ENCODE results near the gene SHROOM2.

SHROOM2 gene

DNA sequence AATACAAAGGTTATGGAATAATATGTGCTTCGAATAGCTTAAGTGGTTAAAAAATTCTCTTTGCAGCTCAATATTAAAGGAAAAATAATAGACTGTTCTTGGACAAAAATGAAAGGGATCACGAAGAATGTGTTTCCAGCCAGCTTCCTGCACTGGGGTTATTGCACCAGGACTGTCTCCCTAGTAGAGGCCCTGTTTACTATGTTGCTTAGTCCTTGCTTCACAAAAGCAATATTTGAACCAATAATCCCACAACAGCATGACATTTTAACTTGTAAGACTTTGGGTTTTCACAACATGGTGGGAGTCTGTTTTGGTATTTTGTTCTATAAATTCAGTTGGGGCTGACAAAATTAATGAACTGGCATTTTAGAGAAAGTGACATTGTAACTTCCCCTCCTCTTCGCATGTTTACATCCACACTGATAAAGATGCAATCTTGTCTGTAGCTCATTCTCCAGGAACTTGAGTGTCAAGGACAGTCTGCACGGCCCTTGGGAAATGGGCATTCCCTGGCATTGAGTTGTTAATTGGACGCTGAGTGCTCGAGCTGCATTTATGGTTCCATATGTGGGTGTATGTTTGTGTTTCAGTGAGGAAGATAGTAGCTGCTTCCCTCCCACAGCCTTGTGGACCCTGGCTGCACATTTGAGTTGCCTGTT lies 39.0 kb downstream of the SHROOM2 start:
- H3K4me3 ChIP-seq (ENCODE audit: low read depth, low read length): no peak overlapping the region
- DNase-seq: no peak
- no peaks in the 10 kb centered on the region for H3K27me3 ChIP-seq
- TF ChIP-seq, protein P1, sequence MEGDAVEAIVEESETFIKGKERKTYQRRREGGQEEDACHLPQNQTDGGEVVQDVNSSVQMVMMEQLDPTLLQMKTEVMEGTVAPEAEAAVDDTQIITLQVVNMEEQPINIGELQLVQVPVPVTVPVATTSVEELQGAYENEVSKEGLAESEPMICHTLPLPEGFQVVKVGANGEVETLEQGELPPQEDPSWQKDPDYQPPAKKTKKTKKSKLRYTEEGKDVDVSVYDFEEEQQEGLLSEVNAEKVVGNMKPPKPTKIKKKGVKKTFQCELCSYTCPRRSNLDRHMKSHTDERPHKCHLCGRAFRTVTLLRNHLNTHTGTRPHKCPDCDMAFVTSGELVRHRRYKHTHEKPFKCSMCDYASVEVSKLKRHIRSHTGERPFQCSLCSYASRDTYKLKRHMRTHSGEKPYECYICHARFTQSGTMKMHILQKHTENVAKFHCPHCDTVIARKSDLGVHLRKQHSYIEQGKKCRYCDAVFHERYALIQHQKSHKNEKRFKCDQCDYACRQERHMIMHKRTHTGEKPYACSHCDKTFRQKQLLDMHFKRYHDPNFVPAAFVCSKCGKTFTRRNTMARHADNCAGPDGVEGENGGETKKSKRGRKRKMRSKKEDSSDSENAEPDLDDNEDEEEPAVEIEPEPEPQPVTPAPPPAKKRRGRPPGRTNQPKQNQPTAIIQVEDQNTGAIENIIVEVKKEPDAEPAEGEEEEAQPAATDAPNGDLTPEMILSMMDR (IDR thresholded peaks at IDR 0.05; ENCODE audit: low read depth, low read length): no peak
- H3K9me3 ChIP-seq: no peaks in the 10 kb centered on the region
- no peaks in the 10 kb centered on the region for H3K36me3 ChIP-seq
- no peaks in the 10 kb centered on the region for H3K4me1 ChIP-seq

DNA sequence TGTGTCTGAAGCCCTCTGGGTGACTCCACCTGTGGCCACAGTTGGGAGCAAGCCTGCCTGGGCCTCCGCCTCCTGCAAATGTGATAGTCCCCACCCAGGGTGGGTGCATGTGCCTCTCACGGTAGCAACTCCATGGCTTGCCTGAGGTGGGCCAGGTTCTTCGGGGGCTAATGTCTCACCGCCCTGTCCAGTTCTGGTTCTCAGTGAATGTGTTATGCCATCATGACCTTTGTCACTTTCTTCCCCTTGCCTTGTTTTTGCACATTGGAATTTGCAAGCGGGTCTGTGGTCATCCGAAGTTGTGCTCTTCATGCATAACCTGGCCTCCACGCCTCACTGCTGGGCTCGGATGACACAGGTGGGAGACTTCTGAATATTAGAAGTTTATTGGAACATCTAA lies 39.7 kb downstream of the SHROOM2 start:
- Histone ChIP-seq H3K4me3 (ENCODE audit: low read depth, low read length) (no peak overlapping the region), H3K9me3 (no peaks in the 10 kb centered on the region), H3K27me3 (no peaks in the 10 kb centered on the region), H3K36me3 (no peaks in the 10 kb centered on the region), H3K4me1 (no peaks in the 10 kb centered on the region)
- no peak for DNase-seq
- TF ChIP-seq, protein P1 (IDR thresholded peaks at IDR 0.05; ENCODE audit: low read depth, low read length): no peak

DNA sequence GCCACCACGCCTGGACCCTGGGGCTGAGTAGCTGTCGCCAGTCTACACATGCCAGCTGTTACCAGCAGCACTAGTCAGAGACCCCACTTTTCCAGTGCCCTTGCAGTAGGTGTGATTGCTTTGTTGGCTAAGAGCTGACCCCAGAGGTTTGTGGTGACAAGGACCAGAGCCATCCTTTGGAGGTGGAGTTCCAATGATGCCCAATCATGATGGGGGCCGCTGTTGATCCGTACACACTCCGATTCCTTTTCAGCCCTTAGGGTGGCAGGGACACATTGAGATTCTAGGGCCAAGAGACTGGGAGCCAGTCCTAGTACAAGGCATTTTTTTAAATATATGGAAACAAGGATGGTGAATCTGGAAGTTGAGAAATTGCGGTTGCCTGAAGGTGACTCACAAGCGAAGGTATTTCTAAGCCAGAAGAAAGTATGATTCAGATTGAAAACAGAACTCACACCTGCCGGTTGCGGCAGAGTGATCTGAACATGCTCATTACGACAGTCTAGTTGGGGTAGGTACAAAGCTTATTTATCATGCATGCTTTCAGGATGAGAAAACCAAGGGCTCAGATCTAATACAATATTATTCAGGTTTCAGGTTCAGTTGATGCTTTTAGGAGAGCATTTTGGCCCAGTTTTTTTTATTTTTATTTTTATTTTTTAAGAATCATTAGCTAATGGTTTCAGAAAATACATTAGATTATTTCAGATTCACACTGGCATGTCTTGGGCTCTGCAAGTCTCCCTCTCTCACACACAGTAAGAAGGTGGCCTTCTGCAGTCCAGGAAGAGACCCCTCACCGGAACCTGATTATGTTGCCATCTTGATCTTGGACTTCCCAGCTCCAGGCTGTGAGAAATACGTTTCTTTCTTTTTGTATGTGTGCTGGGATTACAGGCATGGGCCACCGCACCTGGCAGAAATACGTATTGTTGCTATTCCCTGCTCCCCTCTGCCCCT lies 43.4 kb downstream of the SHROOM2 start:
- Histone ChIP-seq H3K27me3 (no peaks in the 10 kb centered on the region), H3K36me3 (no peaks in the 10 kb centered on the region), H3K9me3 (no peaks in the 10 kb centered on the region), H3K4me3 (ENCODE audit: low read depth, low read length) (no peak overlapping the region), H3K4me1 (no peaks in the 10 kb centered on the region)
- no peak for DNase-seq
- TF ChIP-seq, protein P1 (IDR thresholded peaks at IDR 0.05; ENCODE audit: low read depth, low read length): no peak

DNA sequence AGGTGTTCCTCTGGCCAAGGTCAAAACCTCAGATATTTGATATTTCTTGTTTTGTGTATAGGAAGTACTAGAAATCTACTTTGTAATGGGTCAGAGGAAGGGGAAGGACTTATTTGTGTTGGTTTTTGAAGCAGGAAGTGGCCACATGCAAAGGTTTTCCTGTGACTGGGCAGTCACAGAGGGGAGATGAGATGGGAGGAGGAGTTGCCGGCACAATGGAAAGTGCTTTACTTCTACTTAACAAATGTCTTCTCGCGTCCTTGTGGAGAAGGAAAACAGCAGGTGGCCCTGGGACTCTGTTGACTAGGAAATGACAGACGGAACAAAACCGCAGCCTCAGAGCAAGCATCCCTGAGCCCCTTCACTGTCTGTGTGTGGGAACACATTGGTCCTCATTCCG lies 46.6 kb downstream of the SHROOM2 start:
- Histone ChIP-seq H3K27me3 (no peaks in the 10 kb centered on the region), H3K4me3 (ENCODE audit: low read depth, low read length) (no peak overlapping the region), H3K9me3 (no peaks in the 10 kb centered on the region), H3K36me3 (no peaks in the 10 kb centered on the region), H3K4me1 (no peaks in the 10 kb centered on the region)
- TF ChIP-seq, protein P1 (IDR thresholded peaks at IDR 0.05; ENCODE audit: low read depth, low read length): no peak
- DNase-seq: no peak

DNA sequence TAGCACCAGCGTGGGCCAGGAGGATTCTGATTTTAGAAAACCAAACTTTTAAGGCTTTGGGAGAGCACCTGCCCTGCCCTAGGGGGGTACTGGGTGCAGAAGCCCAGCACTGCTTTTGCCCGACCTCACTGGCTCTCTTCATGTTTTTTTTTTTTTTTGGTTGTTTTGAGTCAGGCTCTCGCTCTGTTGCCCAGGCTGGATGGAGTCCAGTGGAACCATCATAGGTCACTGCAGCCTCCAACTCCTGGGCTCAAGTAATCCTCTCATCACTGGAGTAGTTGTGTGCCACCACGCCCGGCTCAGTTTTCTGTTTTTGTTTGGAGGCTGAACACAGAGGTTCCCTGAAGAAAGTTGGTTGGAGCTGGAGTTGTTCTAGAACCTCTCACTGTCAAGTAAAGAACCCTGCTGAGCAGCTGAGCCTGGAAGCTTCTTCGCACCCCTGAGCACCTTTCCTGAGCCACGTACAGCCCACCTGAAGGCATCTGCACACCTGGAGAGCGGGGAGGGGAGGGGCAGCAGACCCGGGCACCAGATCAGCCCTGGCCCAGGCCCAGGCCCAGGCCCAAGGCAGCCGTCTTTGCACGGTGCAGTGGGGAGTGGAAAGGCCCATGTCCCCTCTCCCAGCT lies 49.5 kb downstream of the SHROOM2 start:
- no peaks in the 10 kb centered on the region for H3K36me3 ChIP-seq
- TF ChIP-seq, protein P1 (IDR thresholded peaks at IDR 0.05; ENCODE audit: low read depth, low read length): no peak

More for the DNA sequence above, 49.5 kb downstream of the SHROOM2 start:
- no peaks in the 10 kb centered on the region for H3K4me1 ChIP-seq
- no peaks in the 10 kb centered on the region for H3K9me3 ChIP-seq
- no peak for DNase-seq
- H3K27me3 ChIP-seq: no peaks in the 10 kb centered on the region
- H3K4me3 ChIP-seq (ENCODE audit: low read depth, low read length): no peak overlapping the region

Data from BE2C (cell line).